GM23338 (cell line): ENCODE results near the gene CCDC93.

Source experiments
- CREB1 ChIP-seq: fragments of 250-450 bp; sonication (Bioruptor Pico); IDR thresholded peaks from 2 replicates; pipeline ENCODE4 v1.5.0; 2020; ENCODE audit warnings: low read depth, mild to moderate bottlenecking, moderate library complexity
- CTCF ChIP-seq, 2 experiments: fragments of 200-600 bp in 1 of 2; sonication (generic) in 1 of 2; conservative IDR thresholded peaks; 2 replicates each; pipeline versions ENCODE4 v1.5.1 to v1.6.1; 2016 to 2017; ENCODE audit warnings: antibody characterized with exemption in 2 of 2, low read depth in 2 of 2, mild to moderate bottlenecking in 2 of 2, moderate library complexity in 1 of 2
- EZH2phosphoT487 ChIP-seq: fragments of 200-600 bp; sonication (generic); IDR thresholded peaks from one replicate; pipeline ENCODE4 v1.8.1; 2018; ENCODE audit warnings: antibody characterized with exemption; ENCODE audit not compliant: unreplicated experiment
- POLR2AphosphoS5 ChIP-seq: IDR thresholded peaks from 2 replicates; pipeline ENCODE4 v1.6.1; 2016; ENCODE audit warnings: antibody characterized with exemption, low read depth
- ZNF114 ChIP-seq: fragments of 250-450 bp; sonication (Bioruptor Pico); IDR thresholded peaks from 2 replicates; pipeline ENCODE4 v1.5.0; 2020; ENCODE audit warnings: mild to moderate bottlenecking, moderate library complexity

DNA sequence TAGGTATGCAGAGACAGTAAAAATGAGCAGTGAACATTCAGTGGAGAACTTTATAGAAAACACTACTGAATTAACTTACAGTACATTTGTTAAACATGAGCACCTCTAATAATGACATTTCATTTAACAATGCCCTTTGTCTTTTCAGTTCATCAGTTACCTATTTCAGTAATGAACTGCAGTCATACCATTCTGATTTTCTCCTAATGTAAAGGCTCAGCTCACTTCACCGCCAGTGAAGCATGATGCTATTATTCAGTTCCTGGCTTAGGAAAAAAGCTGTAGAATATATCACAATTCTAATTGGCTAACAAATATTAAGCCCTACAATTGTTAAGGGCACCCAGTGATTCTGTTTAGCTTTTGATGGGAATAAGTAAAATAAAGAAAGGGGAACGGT lies 37.1 kb upstream of the CCDC93 start:
- TF ChIP-seq ZNF114 (CRISPR knock-in tag) (no peak), CTCF (conservative IDR thresholded peaks at IDR 0.05; ENCODE audit: low read depth in 2 of 2) (no peak), CREB1 (CRISPR knock-in tag) (no peak), EZH2phosphoT487 (no peak), POLR2AphosphoS5 (no peak)
